IMR-90 (cell line): Measurements from ENCODE around the gene PPP2R5E. TPM values are rescaled to one million over a fixed set of nuclear protein-coding genes. Genes with fewer than 3 reads are reported as not detected.

Experiments used
- ATAC-seq: fragments of 200-7000 bp; cut with Tn5 transposase; 2 replicates; pipeline ENCODE4 v1.9.1; 2020; ENCODE audit warnings: low read depth, mild to moderate bottlenecking, moderate library complexity
- BruUV-seq: library from RNA; stranded (reverse); fragments of 400-500 nt; replicated peaks from 2 replicates; lab custom pipeline; 2021; lab: Mats Ljungman, UMichigan
- CTCF ChIA-PET: fragments of 300-600 bp; formaldehyde crosslinking; extraction: SDS; loops from one replicate; lab custom pipeline; 2021; ENCODE audit warnings: antibody characterized with exemption; lab: Yijun Ruan, JAX
- POLR2A ChIA-PET: fragments of 300-600 bp; sonication (Branson Sonifier 250); formaldehyde crosslinking; loops from one replicate; lab custom pipeline; 2022; ENCODE audit warnings: antibody characterized with exemption; ENCODE audit not compliant: unreplicated experiment; lab: Charles Lee
- DNase-seq: peaks from one replicate; pipeline ENCODE4 v3.0.0; 2013
- H2AFZ ChIP-seq: replicated peaks from 2 replicates; pipeline ENCODE3; 2013; ENCODE audit warnings: low read length, mild to moderate bottlenecking; ENCODE audit not compliant: poor library complexity
- H2AK5ac ChIP-seq: 2 replicates; pipeline ENCODE4 v1.6.1; 2013; ENCODE audit warnings: low read depth, low read length, inconsistent platforms
- H2AK9ac ChIP-seq: replicated peaks from 2 replicates; pipeline ENCODE3; 2013; ENCODE audit warnings: mild to moderate bottlenecking, low read depth, low read length, moderate library complexity; ENCODE audit not compliant: poor library complexity
- H2BK120ac ChIP-seq: 2 replicates; pipeline ENCODE4 v1.6.1; 2013; ENCODE audit warnings: low read depth, low read length, inconsistent platforms
- H2BK15ac ChIP-seq: 3 replicates; pipeline ENCODE4 v1.6.1; 2013; ENCODE audit warnings: low read depth, low read length, inconsistent platforms
- H2BK20ac ChIP-seq: 2 replicates; pipeline ENCODE4 v1.6.1; 2013; ENCODE audit warnings: low read depth, mild to moderate bottlenecking, inconsistent platforms, low read length, moderate library complexity
- H2BK5ac ChIP-seq: 2 replicates; pipeline ENCODE4 v1.6.1; 2013; ENCODE audit warnings: mild to moderate bottlenecking, low read depth, low read length, inconsistent platforms; ENCODE audit not compliant: poor library complexity, severe bottlenecking
- H3K14ac ChIP-seq: replicated peaks from 2 replicates; pipeline ENCODE4 v1.6.1; 2013; ENCODE audit warnings: low read depth, low read length, inconsistent platforms
- H3K18ac ChIP-seq: 2 replicates; pipeline ENCODE4 v1.6.1; 2013; ENCODE audit warnings: low read depth, low read length, control low read depth
- H3K23ac ChIP-seq: 2 replicates; pipeline ENCODE4 v1.6.1; 2013; ENCODE audit warnings: low read depth, low read length, inconsistent platforms
- H3K27ac ChIP-seq: 2 replicates; pipeline ENCODE4 v1.5.1; 2013; ENCODE audit warnings: mild to moderate bottlenecking, control low read depth, low read length; ENCODE audit not compliant: insufficient read depth
- H3K27me3 ChIP-seq: 2 replicates; pipeline ENCODE4 v1.6.1; 2013; ENCODE audit warnings: low read length; ENCODE audit not compliant: control insufficient read depth, insufficient read depth
- H3K36me3 ChIP-seq: 2 replicates; pipeline ENCODE4 v1.6.1; 2013; ENCODE audit warnings: low read length, mixed read lengths; ENCODE audit not compliant: control insufficient read depth, insufficient read depth
- H3K4ac ChIP-seq: 2 replicates; pipeline ENCODE4 v1.6.1; 2013; ENCODE audit warnings: low read depth, low read length, inconsistent platforms
- H3K4me1 ChIP-seq: 2 replicates; pipeline ENCODE4 v1.6.1; 2013; ENCODE audit warnings: low read length, mixed read lengths; ENCODE audit not compliant: control insufficient read depth, insufficient read depth
- H3K4me2 ChIP-seq: 2 replicates; pipeline ENCODE4 v1.6.1; 2013; ENCODE audit warnings: low read depth, mild to moderate bottlenecking, control low read depth, low read length, moderate library complexity
- H3K4me3 ChIP-seq: 2 replicates; pipeline ENCODE4 v1.5.1; 2013; ENCODE audit warnings: low read depth, mild to moderate bottlenecking, control low read depth, low read length, moderate library complexity; ENCODE audit not compliant: insufficient read depth
- H3K56ac ChIP-seq: 2 replicates; pipeline ENCODE4 v1.6.1; 2013; ENCODE audit warnings: low read length, inconsistent platforms; ENCODE audit not compliant: insufficient read depth; ENCODE audit errors: extremely low read depth
- H3K79me1 ChIP-seq, 2 experiments: 2 replicates each; pipeline ENCODE4 v1.6.1; 2013; ENCODE audit warnings: low read length in 2 of 2, inconsistent platforms in 1 of 2, low read depth in 1 of 2
- H3K9ac ChIP-seq: 2 replicates; pipeline ENCODE4 v1.6.1; 2013; ENCODE audit warnings: low read depth, low read length, control low read depth
- H3K9me1 ChIP-seq: 2 replicates; pipeline ENCODE4 v1.6.1; 2013; ENCODE audit warnings: low read length, inconsistent platforms; ENCODE audit not compliant: insufficient read depth
- H3K9me3 ChIP-seq: 2 replicates; pipeline ENCODE4 v1.6.1; 2013; ENCODE audit warnings: low read length; ENCODE audit not compliant: control insufficient read depth, insufficient read depth
- H4K20me1 ChIP-seq: 2 replicates; pipeline ENCODE4 v1.6.1; 2013; ENCODE audit warnings: low read length, inconsistent platforms; ENCODE audit not compliant: insufficient read depth
- H4K5ac ChIP-seq: 2 replicates; pipeline ENCODE4 v1.6.1; 2013; ENCODE audit warnings: mild to moderate bottlenecking, low read depth, low read length, control low read depth
- H4K8ac ChIP-seq, 2 experiments: 2 replicates each; pipeline ENCODE4 v1.6.1; 2013; ENCODE audit warnings: low read depth in 2 of 2, low read length in 2 of 2, control low read depth in 1 of 2, inconsistent platforms in 1 of 2
- H4K91ac ChIP-seq: 2 replicates; pipeline ENCODE4 v1.6.1; 2013; ENCODE audit warnings: low read depth, low read length, inconsistent platforms; ENCODE audit not compliant: insufficient read depth
- BHLHE40 ChIP-seq: fragments of 150-350 bp; IDR thresholded peaks from 2 replicates; pipeline ENCODE4 v1.6.1; 2016; ENCODE audit warnings: mild to moderate bottlenecking, low read depth, low read length
- CHD1 ChIP-seq: IDR thresholded peaks from 2 replicates; pipeline ENCODE4 v1.6.1; 2012; ENCODE audit warnings: low read depth, low read length, improper control_type of control experiment
- ELK1 ChIP-seq: fragments of 150-350 bp; IDR thresholded peaks from 2 replicates; pipeline ENCODE4 v1.6.1; 2016; ENCODE audit warnings: low read depth, mild to moderate bottlenecking, low read length, moderate library complexity, borderline replicate concordance
- FOS ChIP-seq: fragments of 150-350 bp; IDR thresholded peaks from 2 replicates; pipeline ENCODE4 v1.6.1; 2016; ENCODE audit warnings: low read depth, low read length
- MAFK ChIP-seq: IDR thresholded peaks from 2 replicates; pipeline ENCODE4 v1.6.1; 2012; ENCODE audit warnings: low read depth, low read length, improper control_type of control experiment
- MAZ ChIP-seq: IDR thresholded peaks from 2 replicates; pipeline ENCODE4 v1.6.1; 2012; ENCODE audit warnings: low read depth, mild to moderate bottlenecking, low read length, improper control_type of control experiment, moderate library complexity, borderline replicate concordance
- MXI1 ChIP-seq: IDR thresholded peaks from 2 replicates; pipeline ENCODE4 v1.6.1; 2012; ENCODE audit warnings: low read depth, mild to moderate bottlenecking, low read length, moderate library complexity, borderline replicate concordance
- NFE2L2 ChIP-seq: fragments of 150-350 bp; IDR thresholded peaks from 2 replicates; pipeline ENCODE4 v1.6.1; 2016; ENCODE audit warnings: low read depth, mild to moderate bottlenecking, low read length
- POLR2A ChIP-seq: IDR thresholded peaks from 2 replicates; pipeline ENCODE4 v1.6.1; 2012; ENCODE audit warnings: mild to moderate bottlenecking, low read depth, low read length
- RFX5 ChIP-seq: IDR thresholded peaks from 2 replicates; pipeline ENCODE4 v1.8.0; 2012; ENCODE audit warnings: low read depth, mild to moderate bottlenecking, low read length, moderate library complexity
- dilution Hi-C: fragments of 300-500 bp; cut with HindIII; formaldehyde crosslinking; loops from one replicate; pipeline ENCODE4 v1.14.3; 2018; ENCODE audit warnings: low sequenced_read_pairs; ENCODE audit not compliant: unreplicated experiment
- in situ Hi-C: fragments of 300-500 bp; cut with MboI; formaldehyde crosslinking; loops from 3 replicates; pipeline ENCODE4 v1.14.3; 2019; ENCODE audit warnings: low sequenced_read_pairs, inconsistent platforms, mixed read lengths
- intact Hi-C: fragments of 100-400 bp; cut with micrococcal nuclease; formaldehyde crosslinking; loops from 2 replicates; pipeline ENCODE4 v1.10.0; 2022
- polyA plus RNA-seq, 3 experiments: library from polyadenylated mRNA; depleted of rRNA; stranded (reverse); fragments of >200 nt; gene quantifications; 2 replicates each; pipeline ENCODE4 v1.2.3, GENCODE V29; 2012; ENCODE audit warnings: low replicate concordance in 1 of 3
- total RNA-seq: library from RNA; depleted of rRNA; stranded (reverse); fragments of >200 nt; gene quantifications from 2 replicates; pipeline ENCODE4 v1.2.3, GENCODE V29; 2012
- TF ChIP-seq, protein P1 (sequence below): conservative IDR thresholded peaks from 2 replicates; pipeline ENCODE4 v1.5.1; 2012; ENCODE audit warnings: mild to moderate bottlenecking, low read depth, low read length, improper control_type of control experiment

The PPP2R5E gene
- total and polyA plus RNA-seq, 2 of the 4 experiments (the other 2 are of a cell fraction): 9.7 to 12.2 TPM

- DNase-seq (no peak), ATAC-seq (no peak)
- H3K23ac ChIP-seq: no peak overlapping the region
- no peak overlapping the region for H3K4me2 ChIP-seq
- H2BK120ac ChIP-seq: no peak overlapping the region
- ChIA-PET POLR2A (interaction anchor here (0.7 kb wide), 1 partner anchor 9 kb away, joined by 3 read pairs; no protein-coding TSS in a partner anchor), CTCF (interaction anchor here (0.5 kb wide), 1 partner anchor 8 kb away, joined by 3 read pairs; no protein-coding TSS in a partner anchor)
- H3K9me1 ChIP-seq: peaks cover 7% of the 10 kb centered on the region; the same call in 1 of the 2 replicates
- TF ChIP-seq FOS: no peak
- TF ChIP-seq RFX5: no peak
- TF ChIP-seq POLR2A: no peak
- TF ChIP-seq MAFK: no peak
- TF ChIP-seq ELK1: no peak
- TF ChIP-seq, protein P1, sequence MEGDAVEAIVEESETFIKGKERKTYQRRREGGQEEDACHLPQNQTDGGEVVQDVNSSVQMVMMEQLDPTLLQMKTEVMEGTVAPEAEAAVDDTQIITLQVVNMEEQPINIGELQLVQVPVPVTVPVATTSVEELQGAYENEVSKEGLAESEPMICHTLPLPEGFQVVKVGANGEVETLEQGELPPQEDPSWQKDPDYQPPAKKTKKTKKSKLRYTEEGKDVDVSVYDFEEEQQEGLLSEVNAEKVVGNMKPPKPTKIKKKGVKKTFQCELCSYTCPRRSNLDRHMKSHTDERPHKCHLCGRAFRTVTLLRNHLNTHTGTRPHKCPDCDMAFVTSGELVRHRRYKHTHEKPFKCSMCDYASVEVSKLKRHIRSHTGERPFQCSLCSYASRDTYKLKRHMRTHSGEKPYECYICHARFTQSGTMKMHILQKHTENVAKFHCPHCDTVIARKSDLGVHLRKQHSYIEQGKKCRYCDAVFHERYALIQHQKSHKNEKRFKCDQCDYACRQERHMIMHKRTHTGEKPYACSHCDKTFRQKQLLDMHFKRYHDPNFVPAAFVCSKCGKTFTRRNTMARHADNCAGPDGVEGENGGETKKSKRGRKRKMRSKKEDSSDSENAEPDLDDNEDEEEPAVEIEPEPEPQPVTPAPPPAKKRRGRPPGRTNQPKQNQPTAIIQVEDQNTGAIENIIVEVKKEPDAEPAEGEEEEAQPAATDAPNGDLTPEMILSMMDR: no peak
- no peak for TF ChIP-seq NFE2L2
- no peak for TF ChIP-seq MAZ
- no peak for TF ChIP-seq CHD1
- no peak for TF ChIP-seq MXI1
- TF ChIP-seq BHLHE40: no peak
- in situ Hi-C loops: no loop called here
- no peak overlapping the region for H4K5ac ChIP-seq
- peaks cover 32% of the 10 kb centered on the region for H4K20me1 ChIP-seq
- H3K36me3 ChIP-seq: no peaks in the 10 kb centered on the region
- H2AFZ ChIP-seq: no peak overlapping the region
- intact Hi-C loops: no loop called here
- no peak overlapping the region for H3K27ac ChIP-seq
- no peak overlapping the region for H3K14ac ChIP-seq
- no peak overlapping the region for H2BK20ac ChIP-seq
- no TSS peak for BruUV-seq
- dilution Hi-C loops: no loop called here
- no peak overlapping the region for H3K4ac ChIP-seq
- H3K4me3 ChIP-seq: no peak overlapping the region
- H3K9me3 ChIP-seq: no peaks in the 10 kb centered on the region
- no peak overlapping the region for H3K56ac ChIP-seq
- H3K18ac ChIP-seq: no peak overlapping the region
- H3K27me3 ChIP-seq: no peaks in the 10 kb centered on the region
- H3K79me1 ChIP-seq: peaks cover 45 to 64% of the 10 kb centered on the region in 2 experiments
- H2BK5ac ChIP-seq: no peak overlapping the region
- H2AK5ac ChIP-seq: no peak overlapping the region
- H4K91ac ChIP-seq: no peak overlapping the region
- H2BK15ac ChIP-seq: no peak overlapping the region
- no peak overlapping the region for H2AK9ac ChIP-seq
- no peak overlapping the region for H3K9ac ChIP-seq
- no peak overlapping the region for H4K8ac ChIP-seq
- peaks cover 16% of the 10 kb centered on the region for H3K4me1 ChIP-seq
These were observed 67.4 kb downstream of the PPP2R5E start for GRCh38 chr14:63475761-63476160.
